NCI-H748 (cell line): Measurements from ENCODE around the gene DYRK3.
A peak's percentile ranks its signal among the peaks of the same experiment; 100 is the strongest.
"Not testable (repeated sequence)": the region's sequence is repeated elsewhere in the genome, so short reads cannot be mapped to it uniquely, and the experiment has no call there.

Source experiments
- DNase-seq: peaks from one replicate; lab custom pipeline; 2025; ENCODE audit not compliant: unreplicated experiment; lab: John Stamatoyannopoulos, UW

The DYRK3 gene

DNA sequence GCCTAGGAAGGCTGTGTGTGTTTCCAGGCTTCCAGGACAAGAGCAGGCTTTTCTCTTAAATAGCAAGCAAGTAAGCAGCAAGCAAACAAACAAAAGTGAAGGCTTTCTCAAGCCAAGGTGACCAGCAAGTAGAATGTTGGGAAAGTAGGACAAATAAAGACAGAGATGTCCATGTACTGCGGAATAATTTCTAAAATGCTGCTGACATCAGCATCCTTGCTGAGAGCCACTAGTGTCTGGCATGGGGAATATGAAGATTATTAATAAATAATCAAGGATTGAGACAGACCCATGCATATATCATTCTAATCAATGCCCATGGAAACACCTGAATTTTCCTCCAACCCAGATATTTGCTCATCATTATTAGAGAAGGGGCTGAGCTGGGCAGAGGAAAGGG is 6.4 kb upstream of the DYRK3 start:
- no peak for DNase-seq

DNA sequence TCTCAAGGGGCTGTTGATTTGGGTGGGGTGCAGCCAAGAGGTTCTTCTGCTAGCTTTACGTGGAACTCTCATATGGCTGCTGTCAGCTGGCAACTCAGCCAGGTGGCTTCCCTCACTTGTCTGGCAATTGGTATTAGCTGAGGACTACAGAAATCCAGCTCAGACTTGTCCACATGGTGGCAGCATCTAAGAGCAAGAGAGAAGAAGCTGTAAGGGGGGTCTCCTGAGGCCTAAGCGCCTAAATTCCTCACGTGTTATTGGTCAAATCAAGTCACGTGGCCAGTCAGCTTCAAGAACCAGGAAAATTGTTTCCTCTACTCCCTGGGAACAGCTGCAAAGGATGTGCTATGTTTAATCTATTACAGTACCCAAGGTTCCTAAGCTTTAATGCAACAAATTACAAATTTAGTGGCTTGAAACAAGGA is 4.2 kb upstream of the DYRK3 start:
- peak; percentile 90 for DNase-seq

DNA sequence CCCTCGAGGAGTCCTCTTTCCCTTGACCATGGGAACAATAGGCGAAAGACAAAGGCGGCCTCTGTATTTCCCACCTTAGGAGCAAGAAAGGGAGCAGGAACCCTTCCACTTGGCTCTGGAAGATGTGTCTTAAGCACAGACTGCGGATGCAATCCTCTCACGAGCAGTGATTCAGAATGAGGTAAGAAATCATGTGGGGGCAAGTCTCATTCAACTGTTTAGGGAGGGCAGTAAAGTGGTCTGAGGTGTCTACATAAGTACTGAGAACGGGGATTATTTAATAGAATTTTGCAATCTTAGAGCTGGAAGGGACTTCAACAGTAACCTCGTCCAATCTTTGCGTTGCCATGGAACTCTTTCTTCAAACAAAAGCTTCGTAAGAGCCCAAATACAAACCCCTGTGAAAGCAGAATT is 1.6 kb upstream of the DYRK3 start:
- DNase-seq: peak; percentile 2

DNA sequence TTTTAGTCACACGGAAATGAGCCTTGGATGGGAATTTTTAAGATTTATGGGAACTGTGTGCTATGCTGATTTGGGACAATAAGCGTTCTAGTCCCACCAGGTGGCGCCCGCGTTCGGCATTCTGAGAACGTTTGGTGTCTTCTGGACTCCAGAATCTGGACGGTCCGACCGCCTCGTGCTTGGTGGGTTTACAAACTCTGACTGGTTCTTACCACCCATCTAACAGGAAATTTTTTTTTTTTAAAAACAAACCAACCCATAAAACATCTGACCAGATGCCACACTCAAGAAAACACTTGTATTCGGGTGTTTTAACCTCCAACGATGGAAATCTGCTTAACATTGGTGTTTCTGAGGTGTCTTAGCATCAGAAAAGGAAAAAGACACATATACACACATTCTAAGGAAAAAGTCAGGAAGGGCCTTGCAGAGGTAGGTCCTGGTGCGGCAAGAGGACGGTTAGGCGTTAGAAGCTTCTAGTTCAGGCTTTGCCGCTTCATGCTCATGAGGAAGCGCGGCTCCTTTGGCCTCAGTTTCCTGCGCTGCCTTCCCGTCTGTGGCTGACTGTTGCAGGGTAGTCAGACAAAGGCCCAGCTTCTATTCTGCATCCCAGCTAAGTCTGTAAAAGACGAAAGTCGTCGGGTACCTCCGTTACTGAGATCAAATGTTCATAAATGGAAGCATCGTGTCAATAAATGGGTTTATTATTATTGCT is 814 bp upstream of the DYRK3 start:
- peak; percentile 86 for DNase-seq

DNA sequence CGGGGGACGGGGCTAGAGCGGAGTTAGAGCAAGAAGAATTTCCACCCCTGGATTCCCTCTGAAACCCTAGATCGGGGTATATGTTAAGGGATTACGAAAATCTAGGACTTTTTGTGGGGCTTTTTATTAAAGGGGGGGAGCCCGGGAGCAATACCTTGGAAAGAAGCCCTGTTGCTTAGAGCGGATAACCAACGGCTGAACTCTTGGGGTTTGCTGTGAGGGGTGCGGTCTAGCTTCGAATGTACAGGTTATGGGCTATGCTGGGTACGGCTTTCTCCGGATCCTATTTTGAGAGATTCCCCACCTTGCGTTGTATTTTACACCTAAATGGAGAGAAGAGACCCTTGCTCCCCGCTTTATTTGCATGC is 626 bp downstream of the DYRK3 start:
- DNase-seq: peak; percentile 45

DNA sequence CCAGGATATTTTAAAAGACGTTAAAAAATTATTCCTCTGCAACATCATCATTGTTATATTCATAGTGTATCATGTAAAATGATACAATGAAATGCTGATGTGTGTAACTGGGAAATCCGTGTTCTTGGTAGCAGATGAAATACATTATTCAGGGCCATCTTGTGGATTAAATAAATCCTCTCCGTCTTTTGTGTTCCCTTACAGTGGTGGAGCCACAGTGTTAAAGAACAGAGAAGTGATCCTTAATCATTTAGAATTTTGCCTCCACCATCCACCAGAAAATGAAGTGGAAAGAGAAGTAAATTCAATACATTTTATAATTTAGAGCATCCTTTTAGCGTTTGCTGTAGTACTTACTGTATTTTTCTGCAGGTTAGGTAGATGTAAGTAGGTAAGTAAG is 1.3 kb downstream of the DYRK3 start:
- no peak for DNase-seq

DNA sequence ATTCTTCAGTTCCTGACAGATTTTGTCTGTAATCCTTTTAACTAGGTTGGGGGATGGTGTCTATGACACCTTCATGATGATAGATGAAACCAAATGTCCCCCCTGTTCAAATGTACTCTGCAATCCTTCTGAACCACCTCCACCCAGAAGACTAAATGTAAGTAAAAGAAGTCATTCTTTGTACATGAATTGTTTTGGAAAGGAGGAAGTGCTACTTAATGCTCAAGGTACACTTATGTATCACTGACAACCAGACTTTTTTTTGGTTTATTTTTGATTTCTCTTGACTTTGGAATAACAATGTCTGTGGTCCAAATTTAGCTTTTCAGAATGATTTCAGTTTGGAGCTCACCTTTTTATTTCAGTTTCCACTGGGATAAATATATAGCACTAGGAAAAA is 2.3 kb downstream of the DYRK3 start:
- DNase-seq: no peak

DNA sequence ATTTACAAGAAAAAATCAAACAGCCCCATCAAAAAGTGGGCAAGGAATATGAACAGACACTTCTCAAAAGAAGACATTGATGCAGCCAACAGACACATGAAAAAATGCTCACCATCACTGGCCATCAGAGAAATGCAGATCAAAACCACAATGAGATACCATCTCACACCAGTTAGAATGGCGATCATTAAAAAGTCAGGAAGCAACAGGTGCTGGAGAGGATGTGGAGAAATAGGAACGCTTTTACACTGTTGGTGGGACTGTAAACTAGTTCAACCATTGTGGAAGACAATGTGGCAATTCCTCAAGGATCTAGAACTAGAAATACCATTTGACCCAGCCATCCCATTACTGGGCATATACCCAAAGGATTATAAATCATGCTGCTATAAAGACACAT is 6.7 kb downstream of the DYRK3 start:
- not testable (repeated sequence) for DNase-seq

DNA sequence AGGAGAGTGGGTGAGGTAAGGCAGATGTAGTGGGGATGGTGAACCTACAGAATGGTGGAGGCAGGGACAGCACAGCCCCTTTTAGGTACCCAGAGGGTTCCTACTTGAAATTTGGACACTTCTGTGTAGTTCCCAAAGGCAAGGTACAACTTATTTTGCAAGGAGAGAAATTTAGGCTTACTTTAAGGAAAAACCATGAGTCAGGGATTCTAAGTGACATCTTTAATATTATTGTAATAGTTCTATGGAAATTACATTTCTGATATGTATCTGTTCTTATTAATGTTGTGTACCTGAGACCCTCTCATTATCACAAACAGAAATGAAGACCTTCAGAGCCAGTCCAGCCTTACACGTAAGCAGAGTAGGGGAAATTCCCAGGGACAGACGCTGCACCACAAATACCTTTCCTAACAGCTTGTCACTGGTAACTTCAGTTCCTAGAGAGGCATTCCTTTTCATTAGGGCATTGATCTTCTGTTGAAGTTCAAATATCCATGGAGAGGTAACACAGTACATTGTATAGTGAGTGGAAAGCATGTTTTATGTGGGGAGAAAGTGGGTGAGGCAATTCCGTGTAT is 7.9 kb downstream of the DYRK3 start:
- no peak for DNase-seq

DNA sequence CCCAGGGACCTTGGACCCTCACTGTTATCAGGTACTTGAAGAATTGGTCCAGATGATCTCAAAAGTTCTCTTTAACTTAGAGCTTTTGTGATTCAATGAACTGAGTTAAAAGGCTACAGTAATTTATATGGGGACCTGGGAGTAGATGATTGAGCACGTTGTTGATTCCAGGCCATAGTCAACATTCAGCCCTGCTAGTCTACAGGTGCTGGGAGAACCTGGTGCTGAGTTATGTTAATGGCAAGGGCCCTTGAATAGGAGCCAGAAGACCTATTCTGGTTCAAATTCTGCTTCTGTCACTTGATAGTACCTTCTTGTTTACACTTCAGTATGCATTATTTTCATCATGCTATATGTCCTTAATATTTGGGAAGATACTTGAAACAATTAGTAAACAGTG is 11.2 kb downstream of the DYRK3 start:
- DNase-seq: no peak

DNA sequence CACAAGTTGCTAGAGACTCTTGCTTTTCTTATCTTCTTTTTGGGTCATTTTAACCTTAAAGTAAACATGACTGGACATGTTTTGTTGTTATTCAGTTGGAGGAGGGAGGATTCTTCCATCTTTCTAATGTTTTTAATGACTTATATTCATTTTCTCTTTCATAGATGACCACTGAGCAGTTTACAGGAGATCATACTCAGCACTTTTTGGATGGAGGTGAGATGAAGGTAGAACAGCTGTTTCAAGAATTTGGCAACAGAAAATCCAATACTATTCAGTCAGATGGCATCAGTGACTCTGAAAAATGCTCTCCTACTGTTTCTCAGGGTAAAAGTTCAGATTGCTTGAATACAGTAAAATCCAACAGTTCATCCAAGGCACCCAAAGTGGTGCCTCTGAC is 11.9 kb downstream of the DYRK3 start:
- no peak for DNase-seq

DNA sequence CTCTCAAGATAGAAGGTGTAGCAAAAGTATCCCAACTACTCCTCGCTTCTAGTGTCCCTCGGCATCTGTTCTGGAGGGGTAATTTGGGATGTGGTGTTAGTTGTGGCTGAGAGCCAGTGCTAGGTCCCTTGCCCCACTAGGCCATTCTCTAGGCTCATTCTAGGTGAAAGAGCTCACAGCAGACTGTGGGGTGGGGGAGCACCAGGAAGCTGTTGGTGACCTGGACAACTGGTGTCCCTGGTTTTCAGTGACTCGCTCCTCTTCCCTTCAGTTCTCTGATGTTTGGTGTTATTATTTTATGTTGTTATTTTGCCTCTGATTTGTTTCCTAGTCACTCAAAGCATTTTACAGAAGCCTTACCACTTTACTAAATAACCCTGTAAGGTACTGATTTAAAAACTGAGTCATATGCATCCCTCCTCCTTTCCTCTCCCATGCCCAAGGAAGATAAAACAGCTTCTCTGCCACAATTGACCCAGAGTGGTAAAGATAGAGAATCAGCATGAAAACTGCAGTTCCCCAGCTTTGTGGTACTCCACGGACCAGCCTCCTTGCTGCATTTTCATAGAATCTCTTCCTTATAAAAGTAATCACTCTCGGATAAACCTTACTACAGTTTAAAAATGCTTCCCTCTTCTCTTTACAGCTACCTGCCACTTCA is 14.1 kb downstream of the DYRK3 start:
- no peak for DNase-seq

DNA sequence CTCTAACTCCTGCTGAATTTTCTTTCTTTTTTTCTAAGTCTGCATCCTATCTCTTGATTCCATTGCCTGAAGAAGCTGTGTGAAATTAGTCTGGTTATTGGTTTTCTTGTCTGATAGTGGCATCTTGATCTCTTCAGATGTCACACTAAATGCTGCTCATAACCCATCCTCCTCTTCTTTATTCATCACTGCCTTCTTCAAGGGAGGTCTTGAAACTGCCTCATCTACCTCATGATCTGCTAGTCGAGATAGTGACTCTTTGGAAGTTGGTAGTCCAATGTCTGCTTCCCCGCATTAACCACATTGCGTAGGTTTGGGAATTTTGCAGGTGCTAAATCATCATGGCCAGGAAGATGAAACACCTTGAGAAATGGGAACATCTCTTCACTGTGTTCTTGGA is 15.7 kb downstream of the DYRK3 start:
- no peak for DNase-seq

DNA sequence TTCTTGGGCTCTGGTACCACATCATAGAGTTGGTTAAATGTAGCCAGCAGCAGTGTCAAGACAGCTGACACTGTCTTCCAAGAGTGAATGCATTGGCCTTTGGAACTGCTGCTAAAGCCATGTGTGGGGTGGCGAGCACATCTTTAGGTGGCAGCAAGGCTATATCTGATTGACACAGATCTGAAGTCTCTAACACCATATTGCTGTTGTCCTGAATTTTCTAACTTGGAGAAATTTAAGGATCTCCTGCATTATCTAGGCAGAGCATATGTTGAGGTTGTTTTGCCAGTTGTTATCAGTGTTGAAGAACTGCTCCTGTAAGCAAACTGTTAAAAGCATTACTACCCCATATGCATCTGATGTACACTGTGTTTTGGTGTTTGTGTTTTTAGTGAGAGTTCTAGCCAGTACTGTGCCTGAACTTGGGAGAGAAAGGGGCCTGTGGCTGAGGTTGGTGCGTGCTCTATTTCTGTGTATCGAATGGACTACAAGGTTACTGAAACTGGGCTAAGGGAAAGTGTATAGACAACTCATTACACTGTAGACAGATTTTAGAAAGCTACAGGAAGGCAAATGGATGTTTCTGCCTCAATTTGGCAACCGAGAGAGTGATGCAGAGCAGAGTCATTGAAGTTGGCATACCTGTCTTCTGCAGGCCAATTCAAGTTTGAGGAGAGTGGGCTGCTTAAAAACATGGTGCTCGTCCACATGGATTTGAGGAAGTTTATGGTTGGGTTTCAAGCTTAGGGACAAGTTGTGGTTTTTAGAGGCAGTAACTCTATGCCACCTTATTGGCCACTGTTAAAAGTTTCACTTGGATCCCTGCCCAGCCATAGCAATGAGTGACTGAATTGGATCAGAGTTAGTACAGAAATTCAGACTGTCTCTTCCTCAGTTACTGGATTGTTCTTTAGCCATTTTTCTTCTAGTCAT is 16.9 kb downstream of the DYRK3 start:
- no peak for DNase-seq

DNA sequence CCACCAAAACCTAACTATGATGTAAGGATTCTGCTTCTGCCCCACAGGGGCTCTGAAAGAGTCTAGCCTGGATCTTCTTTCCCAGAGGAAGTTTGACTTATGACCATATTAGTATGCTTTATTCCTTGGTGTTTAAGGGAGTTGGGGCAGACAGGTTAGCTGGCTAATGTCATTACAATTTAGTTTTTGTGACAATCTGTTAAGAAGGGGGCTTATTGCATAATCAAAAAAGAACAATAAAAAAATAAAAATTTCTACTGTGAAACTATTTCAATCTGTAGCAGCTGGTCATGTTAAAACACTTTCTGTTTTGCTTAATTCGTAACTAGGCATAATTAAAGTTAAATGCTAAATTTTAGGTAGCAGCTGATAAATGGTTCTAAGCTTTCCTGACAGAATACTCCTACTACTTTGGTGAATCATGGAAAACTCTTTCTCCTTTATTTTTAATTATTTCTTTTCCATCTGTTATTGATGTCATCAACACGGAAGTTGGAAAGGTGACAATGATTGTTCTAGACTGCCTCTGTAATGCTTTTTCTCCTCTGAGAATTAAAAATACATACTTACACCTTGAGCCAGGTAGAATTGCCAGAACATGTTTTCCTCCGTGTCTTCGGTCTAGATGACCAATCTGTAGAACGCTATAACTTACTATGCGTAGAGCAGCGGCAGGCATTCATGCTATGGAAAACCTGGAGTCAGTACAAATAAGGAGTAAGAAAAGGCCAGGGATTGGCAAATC is 18.6 kb downstream of the DYRK3 start:
- no peak for DNase-seq

DNA sequence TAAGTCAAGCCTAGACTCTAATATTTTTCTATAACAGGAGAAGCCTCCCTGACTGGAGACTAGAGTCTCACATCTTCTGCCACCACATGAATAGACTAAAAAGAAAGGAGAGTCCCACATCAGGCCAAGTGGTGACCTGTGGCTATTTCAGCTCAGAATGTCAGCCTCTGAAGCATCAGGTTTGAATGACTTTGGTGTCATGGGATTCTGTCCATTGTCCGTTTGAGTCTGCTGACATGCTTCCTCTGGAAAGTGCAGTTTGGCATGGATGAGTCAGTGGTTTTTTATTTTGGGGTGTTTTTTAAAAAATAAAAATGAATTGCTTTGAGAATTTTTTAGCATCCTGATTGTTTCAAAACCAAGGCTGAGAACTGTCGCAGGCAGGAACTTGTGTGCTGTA is 19.5 kb downstream of the DYRK3 start:
- no peak for DNase-seq

DNA sequence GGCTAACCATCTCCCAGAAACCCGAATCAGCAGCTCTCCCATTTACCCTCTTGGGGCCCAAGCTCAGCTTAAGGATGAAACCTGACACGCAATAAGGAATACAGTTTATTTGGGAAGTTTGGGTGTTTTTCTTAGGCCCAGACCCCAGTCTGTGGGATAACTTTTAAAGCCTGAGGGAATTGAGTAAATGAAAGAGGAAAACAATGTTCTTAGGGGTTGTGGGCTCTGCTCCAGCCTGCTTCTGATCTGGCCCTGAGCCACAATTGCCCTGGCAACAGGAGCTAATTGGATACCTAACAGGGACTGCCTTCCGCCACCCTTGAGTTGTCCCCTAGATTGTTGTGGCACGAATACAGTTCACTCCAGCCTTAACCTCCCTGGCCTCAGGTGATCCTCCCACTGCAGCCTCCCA is 20.1 kb downstream of the DYRK3 start:
- DNase-seq: peak; percentile 21

DNA sequence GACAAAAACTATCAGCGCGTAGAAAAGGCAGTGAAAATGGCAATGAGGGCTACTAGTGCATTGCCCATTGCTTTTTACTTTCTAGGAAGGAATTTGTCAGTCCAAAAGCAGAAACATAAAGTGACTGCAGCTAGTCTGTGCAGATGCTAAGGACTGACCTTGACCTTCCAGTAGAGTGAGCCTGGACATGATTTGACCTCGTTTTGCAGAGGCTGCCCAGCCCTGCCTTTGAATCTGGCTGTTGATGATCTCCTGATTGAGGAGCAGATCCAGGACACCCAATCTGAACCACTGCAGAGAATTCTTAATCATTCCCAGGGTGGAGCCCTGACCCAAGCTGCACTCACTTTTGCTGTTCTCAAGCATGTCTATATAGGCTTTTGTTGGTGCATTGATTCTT is 21.6 kb downstream of the DYRK3 start:
- DNase-seq: no peak

DNA sequence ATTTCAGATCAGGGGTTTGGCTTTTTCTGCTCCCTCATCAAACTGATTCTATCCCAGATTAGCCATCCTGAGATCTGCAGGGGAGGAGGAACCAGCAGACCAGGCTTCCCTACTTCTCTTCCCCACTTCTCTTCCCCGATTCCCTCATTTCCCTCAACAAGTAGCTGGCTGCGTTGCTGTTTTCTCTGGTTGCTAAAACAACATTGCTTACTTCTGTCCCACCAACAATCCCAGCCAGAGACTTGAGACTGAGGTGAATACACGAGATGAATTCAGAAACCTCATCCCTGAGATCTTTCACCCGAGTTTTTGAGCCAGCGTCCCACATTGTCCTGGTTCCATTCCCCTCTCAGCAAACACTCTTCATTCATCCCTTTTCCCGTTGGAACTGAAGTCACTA is 22.4 kb downstream of the DYRK3 start:
- DNase-seq: no peak

DNA sequence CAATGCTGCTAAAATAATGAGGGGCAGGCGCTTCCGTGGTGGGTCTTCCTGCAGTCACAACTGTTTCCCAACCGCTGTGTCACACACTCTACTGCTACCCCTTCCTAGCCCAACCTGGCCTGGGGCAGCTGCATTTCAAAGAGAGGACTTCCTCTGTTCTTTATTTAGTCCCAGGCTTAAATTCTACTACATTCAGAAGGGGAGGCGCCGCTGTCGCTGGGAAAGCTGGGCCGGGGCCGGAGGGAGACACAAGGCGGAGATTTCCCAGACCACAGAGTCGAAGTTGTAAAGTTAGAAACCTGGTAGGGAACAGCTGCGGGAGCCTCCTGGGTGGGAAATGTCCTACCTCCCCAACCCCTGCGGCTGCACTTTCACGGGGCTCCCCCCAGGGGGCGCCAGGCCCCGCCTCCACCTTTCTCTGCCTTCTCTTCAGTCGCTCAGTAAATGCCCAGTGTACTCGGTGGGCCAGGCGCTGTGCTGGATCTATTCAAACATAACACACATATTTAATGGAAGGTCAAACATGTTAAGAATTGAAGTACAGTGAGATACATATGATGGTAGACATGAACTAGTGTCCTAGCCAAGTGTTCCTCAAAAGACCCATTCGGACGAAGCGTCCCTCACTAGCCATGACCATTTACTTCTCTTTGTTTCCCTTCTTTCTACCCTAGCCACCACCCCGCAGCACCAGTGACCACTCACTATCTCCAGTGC is 23.1 kb downstream of the DYRK3 start:
- DNase-seq: peak; percentile 0
